T47D (cell line): Measurements from ENCODE around the gene SCAND1.
A peak's percentile ranks its signal among the peaks of the same experiment; 100 is the strongest.
"Not testable (repeated sequence)": the region's sequence is repeated elsewhere in the genome, so short reads cannot be mapped to it uniquely, and the experiment has no call there.

Experiments used
- DNase-seq, 2 experiments: peaks; one replicate each; pipeline versions ENCODE4 v3.0.0 to v3.0.0-alpha.2; 2011 to 2012; ENCODE audit warnings: low read depth in 1 of 2, low spot score in 1 of 2
- JUND ChIP-seq: IDR thresholded peaks from 2 replicates; pipeline ENCODE4 v1.6.1; 2012; ENCODE audit warnings: low read depth
- in situ Hi-C: cut with HindIII; loops from 2 replicates; pipeline ENCODE4 v1.10.0; 2016; ENCODE audit warnings: low sequenced_read_pairs, low pct_unique_long_range_greater_than_20kb

SCAND1 gene

GRCh38 chr20:35978041-35978513, 23.8 kb upstream of the SCAND1 start:
- DNase-seq: no peak
- in situ Hi-C loops: no loop called here
- no peak for TF ChIP-seq JUND

DNA sequence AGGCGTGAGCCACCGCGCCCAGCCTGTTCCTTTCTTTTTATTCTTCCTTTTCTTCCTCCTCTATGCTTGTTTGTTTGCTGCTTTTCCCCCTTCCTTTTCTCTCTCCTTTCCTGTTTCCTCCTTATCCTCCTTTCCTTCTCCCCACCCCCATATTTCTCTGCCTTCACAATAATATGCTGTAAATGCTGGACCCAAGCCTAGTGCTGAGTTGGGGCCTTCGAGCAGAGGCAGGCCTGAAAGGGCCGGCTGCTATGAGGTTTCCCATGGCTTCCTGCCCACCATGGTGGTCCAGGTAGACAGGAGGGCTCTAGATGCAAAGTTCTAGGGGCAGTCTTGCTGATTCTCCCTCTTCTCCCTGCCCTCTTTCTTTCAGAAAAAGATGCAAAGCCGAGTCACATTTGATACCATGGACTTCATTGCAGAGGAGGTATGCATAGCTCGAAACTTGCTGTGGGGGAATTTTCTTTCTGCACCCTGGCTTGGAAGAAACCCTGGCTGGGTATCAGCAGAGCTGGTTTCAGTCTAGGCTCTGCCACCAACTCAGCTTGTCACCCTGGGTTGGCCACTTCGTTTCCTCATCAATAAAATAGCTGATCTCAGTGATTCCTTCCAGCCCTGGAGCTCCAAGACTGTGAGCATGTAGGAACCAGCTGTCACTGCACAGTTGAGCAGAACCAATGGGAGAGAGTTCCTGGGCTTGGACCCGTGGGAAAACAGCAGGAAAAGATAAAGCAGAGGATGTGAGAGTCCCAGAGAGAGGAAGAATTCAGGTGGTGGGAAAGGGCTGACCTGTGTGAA, 21.5 kb upstream of the SCAND1 start:
- in situ Hi-C loops: no loop called here
- no peak for DNase-seq
- TF ChIP-seq JUND: no peak

DNA sequence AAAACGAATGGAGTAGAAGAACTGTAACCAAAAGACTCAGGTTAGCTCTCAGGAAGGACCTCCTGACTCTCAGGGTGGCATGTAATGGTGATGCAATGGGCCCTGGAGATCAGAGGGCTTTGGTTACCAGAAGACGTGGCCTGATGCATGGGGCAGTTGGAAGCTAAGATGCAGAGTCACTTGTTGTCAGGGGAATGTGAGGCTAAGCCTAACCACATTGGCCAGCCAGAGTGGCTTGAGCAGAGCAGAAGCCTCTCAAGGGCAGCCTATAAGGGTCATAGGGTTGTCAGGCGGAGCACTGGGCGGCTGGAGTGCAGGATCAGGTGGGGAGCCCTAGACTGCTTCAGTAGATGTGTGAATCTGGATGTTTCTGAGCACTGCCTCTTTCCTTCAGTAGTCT, 20.0 kb upstream of the SCAND1 start:
- in situ Hi-C loops: no loop called here
- no peak for DNase-seq
- no peak for TF ChIP-seq JUND

DNA sequence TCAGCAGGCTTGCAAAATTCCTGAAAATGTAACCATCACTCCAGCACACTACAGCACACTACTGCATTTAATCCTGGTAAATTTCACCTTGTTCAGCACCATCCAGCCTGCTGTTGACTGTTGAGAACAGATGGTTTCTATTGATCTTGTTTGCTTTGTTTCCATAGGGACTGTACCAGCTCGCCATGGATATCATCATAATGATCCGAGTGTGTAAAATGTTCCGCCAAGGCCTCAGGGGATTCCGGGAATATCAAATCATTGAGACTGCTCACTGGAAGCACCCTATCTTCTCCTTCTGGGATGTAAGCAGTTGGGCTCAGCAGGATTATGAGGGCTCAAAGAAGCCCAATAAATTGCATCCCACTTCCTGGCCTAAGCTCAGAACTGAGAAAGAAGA, 18.2 kb upstream of the SCAND1 start:
- no peak for TF ChIP-seq JUND
- in situ Hi-C loops: no loop called here
- DNase-seq: no peak

GRCh38 chr20:35971981-35972380, 17.7 kb upstream of the SCAND1 start:
- TF ChIP-seq JUND: no peak
- in situ Hi-C loops: no loop called here
- DNase-seq: no peak

GRCh38 chr20:35968930-35969329, 14.6 kb upstream of the SCAND1 start:
- in situ Hi-C loops: no loop called here
- DNase-seq: no peak
- TF ChIP-seq JUND: no peak

DNA sequence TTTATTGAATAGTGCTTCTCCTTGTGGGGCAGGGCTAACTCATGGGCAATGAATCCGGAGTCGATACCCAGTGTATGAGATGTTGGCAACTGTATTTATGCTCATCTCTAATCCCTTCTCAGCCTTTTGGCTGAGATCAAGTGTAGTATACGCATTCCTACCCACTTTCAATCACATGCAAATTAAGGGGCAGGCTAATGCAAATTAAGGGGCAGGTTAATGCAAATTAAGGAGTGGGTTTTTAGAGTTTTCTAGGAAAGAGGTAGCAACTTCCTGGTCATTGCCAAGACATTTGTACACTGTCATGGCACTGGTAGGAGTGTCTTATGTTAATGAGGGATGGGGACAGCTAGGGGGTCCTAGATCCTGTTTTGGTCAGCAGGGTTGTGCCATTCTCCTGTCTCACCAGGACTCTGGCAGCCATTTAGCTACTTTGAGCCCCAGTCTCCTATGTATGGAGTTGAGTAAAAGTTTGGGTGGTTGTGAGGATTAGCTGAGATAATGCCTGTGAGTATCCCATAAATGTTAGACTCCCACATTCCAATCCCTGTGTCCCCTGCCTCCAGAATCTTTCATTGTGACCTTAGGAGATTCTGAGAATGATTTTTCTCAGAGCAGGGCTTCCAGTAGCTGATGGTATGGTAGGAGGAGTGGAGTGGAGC, 13.8 kb upstream of the SCAND1 start, which contains the start of gene CNBD2:
Gene CNBD2 (plus strand): TSS at position 612 of the 662 bp plus-strand sequence. CDS start 173 bp downstream, outside the sequence.
- no peak for DNase-seq
- in situ Hi-C loops: no loop called here
- no peak for TF ChIP-seq JUND

- in situ Hi-C loops: no loop called here
- no peak for TF ChIP-seq JUND
- DNase-seq: no peak
These were observed 9.6 kb upstream of the SCAND1 start for GRCh38 chr20:35963878-35964277.

DNA sequence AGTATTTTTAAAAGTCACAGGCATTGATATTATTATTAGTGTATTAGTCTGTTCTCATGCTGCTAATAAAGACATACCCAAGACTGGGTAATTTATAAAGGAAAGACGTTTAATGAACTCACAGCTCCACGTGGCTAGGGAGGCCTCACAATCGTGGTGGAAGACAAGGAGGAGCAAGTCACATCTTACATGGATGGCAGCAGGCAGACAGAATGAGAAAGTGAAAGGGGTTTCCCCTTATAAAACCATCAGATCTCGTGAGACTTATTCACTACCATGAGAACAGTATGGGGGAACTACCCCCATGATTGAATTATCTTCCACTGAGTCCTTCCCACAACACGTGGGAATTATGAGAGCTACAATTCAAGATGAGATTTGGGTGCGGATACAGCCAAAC, 5.0 kb upstream of the SCAND1 start:
- in situ Hi-C loops, DNase-seq: not testable (repeated sequence)

- DNase-seq: no peak
- in situ Hi-C loops: no loop called here
- no peak for TF ChIP-seq JUND
These were observed 2.3 kb upstream of the SCAND1 start for GRCh38 chr20:35956616-35957015.

GRCh38 chr20:35954907-35955251, 577 bp upstream of the SCAND1 start:
- in situ Hi-C loops: no loop called here
- no peak for TF ChIP-seq JUND
- DNase-seq: peak in 1 of 2 experiments; percentile 64

DNA sequence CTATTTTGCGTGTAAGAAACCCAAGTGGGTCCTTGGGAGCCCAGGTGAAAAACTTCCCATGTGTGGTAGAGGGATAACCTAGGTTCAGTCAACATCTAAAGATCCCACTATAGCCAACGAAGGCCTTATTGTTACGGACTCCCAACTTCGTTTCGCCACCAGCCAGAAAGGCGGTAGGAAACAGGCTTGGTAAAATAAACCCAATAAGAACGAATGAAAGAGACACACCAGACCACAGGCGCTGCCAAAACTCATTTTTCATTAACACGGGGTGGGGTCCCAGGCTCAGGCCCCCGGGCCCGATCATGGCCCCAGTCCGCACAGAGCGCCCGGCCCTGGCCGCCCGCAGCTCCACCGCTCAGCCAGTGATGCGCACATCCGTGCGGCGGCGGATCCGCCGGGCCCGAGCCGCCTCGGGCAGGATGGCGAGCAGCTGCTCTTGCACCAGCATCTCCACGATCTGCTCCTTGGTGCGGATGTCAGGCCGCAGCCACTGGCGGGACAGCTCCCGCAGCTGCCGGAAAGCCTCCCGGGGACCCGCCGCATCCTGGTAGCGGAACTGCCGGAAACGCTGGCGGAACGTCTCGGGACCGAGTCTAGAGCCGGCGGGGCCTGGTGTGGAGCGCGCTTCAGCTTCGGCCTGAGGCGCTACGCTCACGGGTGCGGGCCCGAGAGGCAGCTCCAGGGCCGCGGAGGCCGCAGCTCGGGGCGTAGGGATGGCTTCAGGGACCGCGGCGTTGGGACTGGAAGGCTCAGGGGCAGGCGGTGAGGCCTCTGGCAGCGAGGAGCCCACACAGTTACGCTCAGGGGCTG, 709 bp downstream of the SCAND1 start:
- in situ Hi-C loops: no loop called here
- peak; percentile 15 to 39 for DNase-seq
- no peak; the same call in 1 of the 2 replicates for TF ChIP-seq JUND
